GM19452 (cell line): ENCODE data around the gene PCDHGB5.
A peak's percentile ranks its signal among the peaks of the same experiment; 100 is the strongest.
"Not testable (repeated sequence)": the region's sequence is repeated elsewhere in the genome, so short reads cannot be mapped to it uniquely, and the experiment has no call there.

ENCODE experiments used
- ATAC-seq: cut with Tn5 transposase; IDR thresholded peaks from one replicate; pipeline ENCODE4 v1.9.1; 2021; ENCODE audit not compliant: unreplicated experiment

The PCDHGB5 gene

DNA sequence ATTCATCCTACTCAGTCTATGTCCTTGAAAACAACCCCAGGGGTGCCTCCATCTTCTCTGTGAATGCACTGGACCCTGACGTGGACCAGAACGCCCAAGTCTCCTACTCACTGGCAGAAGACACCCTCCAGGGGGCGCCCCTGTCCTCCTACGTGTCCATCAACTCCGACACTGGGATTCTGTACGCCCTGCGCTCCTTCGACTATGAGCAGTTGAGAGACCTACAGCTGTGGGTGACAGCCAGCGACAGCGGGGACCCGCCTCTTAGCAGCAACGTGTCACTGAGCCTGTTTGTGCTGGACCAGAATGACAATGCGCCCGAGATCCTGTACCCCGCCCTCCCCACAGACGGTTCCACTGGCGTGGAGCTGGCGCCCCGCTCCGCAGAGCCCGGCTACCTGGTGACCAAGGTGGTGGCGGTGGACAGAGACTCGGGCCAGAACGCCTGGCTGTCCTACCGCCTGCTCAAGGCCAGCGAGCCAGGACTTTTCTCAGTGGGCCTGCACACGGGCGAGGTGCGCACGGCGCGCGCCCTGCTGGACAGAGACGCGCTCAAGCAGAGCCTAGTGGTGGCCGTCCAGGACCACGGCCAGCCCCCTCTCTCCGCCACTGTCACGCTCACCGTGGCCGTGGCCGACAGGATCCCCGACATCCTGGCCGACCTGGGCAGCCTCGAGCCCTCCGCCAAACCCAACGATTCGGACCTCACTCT lies 22.1 kb upstream of the PCDHGB5 start:
- ATAC-seq: not testable (repeated sequence)

DNA sequence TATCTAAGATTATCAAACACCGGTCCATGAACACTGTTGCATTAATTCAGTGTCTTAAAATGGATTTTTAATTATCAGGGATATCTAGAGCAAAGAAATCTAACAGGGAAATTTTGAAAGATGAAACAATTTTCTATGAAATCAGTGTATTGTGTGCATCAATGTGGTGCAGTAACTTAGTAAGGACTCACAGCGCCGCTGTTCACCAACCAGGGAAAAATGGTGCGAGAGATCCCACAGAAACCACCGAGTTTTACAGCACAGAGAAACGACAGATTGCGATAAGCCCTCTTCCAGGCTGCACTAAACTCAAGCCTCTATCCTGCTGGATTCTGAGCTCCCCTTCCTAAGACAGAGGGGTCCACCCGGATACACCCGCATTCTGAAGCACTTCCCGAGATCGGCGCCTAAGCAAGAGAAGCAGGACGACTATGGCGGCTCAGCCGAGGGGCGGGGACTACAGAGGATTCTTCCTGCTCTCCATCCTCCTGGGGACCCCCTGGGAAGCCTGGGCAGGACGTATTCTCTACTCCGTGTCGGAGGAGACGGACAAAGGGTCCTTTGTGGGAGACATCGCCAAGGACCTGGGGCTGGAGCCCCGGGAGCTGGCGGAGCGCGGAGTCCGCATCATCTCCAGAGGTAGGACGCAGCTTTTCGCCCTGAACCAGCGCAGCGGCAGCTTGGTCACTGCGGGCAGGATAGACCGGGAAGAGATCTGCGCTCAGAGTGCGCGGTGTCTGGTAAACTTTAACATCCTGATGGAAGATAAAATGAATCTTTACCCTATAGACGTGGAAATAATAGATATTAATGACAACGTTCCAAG lies 15.1 kb upstream of the PCDHGB5 start, which contains the start of gene PCDHGA7:
Gene PCDHGA7 (plus strand): TSS at position 274 of the 826 bp plus-strand sequence. CDS start 158 bp downstream, at position 432.
- ATAC-seq: no peak

DNA sequence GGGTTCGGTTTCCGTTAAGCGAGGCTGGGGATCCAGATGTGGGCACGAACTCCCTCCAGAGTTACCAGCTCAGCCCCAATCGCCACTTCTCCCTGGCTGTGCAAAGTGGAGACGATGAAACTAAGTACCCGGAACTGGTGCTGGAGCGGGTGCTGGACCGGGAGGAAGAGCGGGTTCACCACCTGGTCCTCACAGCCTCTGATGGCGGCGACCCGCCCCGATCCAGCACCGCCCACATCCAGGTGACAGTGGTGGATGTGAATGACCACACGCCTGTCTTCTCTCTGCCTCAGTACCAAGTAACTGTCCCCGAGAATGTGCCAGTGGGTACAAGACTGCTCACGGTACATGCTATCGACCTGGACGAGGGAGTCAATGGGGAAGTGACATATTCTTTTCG lies 14.4 kb upstream of the PCDHGB5 start:
- no peak for ATAC-seq

DNA sequence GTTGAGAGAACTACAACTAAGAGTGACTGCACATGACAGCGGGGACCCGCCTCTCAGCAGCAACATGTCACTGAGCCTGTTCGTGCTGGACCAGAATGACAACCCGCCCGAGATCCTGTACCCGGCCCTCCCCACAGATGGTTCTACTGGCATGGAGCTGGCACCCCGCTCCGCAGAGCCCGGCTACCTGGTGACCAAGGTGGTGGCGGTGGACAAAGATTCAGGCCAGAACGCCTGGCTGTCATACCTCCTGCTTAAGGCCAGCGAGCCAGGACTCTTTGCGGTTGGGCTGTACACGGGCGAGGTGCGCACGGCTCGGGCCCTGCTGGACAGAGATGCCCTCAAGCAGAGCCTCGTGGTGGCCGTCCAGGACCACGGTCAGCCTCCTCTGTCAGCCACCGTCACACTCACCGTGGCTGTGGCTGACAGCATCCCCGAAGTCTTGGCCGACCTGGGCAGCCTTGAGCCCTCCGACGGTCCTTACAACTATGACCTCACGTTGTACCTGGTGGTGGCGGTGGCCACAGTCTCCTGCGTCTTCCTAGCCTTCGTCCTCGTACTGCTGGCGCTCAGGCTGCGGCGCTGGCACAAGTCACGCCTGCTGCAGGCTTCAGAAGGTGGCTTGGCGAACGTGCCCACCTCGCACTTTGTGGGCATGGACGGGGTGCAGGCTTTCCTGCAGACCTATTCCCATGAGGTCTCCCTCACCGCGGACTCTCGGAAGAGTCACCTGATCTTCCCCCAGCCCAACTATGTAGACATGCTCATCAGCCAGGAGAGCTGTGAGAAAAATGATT lies 13.1 kb upstream of the PCDHGB5 start:
- ATAC-seq: no peak

DNA sequence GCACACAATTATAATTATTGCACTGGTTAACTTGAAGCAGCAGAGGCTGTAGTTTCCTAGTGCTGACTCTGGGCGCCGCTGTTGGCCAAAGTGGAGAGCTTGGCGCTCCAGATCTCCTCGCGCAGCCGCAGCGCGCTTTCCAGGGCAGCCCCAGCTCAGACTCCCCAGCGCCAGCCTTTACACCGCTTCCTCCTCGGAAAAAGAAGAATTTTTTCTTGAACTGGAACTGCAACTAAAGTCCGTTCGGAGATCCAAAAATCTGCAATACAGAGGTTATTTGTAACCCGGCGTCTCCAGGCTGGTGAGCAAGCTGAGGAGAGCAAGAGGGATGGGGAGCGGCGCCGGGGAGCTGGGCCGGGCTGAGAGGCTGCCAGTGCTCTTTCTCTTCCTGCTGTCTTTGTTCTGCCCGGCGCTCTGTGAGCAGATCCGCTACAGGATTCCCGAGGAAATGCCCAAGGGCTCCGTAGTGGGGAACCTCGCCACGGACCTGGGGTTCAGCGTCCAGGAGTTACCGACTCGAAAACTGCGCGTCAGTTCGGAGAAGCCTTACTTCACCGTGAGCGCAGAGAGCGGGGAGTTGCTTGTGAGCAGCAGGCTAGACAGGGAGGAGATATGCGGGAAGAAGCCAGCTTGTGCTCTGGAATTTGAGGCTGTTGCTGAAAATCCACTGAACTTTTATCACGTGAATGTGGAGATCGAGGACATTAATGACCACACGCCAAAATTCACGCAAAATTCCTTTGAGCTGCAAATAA lies 10.0 kb upstream of the PCDHGB5 start, which contains the start of gene PCDHGB4:
Gene PCDHGB4 (plus strand): TSS at position 142 of the 755 bp plus-strand sequence. CDS start 187 bp downstream, at position 329.
- ATAC-seq: not testable (repeated sequence)

DNA sequence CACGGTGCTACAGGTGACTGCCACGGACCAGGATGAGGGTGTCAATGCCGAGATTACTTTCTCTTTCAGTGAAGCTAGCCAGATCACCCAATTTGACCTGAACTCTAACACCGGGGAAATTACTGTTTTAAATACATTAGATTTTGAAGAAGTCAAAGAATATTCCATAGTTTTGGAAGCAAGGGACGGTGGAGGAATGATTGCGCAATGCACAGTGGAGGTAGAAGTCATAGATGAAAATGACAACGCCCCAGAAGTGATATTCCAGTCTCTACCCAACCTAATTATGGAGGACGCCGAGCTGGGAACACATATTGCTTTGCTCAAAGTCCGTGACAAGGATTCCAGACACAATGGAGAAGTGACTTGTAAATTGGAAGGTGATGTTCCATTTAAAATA lies 9.1 kb upstream of the PCDHGB5 start:
- no peak for ATAC-seq

DNA sequence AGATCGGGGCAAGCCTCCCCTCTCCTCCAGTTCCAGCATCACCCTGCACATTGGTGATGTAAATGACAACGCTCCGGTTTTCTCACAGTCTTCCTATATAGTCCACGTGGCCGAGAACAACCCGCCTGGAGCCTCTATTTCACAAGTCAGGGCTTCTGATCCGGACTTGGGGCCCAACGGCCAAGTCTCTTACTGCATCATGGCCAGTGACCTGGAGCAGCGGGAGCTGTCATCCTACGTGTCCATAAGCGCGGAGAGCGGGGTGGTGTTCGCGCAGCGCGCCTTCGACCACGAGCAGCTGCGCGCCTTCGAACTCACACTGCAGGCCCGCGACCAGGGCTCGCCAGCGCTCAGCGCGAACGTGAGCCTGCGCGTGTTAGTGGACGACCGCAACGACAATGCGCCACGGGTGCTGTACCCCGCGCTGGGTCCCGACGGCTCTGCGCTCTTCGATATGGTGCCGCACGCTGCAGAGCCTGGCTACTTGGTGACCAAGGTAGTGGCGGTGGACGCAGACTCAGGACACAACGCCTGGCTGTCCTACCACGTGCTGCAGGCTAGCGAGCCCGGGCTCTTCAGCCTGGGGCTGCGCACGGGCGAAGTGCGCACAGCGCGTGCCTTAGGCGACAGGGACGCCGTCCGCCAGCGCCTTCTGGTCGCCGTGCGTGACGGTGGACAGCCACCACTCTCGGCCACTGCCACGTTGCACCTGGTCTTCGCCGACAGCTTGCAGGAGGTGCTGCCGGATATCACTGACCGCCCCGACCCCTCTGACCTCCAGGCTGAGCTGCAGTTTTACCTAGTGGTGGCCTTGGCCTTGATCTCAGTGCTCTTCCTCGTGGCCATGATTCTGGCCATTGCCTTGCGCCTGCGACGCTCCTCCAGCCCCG lies 8.3 kb upstream of the PCDHGB5 start:
- no peak for ATAC-seq

DNA sequence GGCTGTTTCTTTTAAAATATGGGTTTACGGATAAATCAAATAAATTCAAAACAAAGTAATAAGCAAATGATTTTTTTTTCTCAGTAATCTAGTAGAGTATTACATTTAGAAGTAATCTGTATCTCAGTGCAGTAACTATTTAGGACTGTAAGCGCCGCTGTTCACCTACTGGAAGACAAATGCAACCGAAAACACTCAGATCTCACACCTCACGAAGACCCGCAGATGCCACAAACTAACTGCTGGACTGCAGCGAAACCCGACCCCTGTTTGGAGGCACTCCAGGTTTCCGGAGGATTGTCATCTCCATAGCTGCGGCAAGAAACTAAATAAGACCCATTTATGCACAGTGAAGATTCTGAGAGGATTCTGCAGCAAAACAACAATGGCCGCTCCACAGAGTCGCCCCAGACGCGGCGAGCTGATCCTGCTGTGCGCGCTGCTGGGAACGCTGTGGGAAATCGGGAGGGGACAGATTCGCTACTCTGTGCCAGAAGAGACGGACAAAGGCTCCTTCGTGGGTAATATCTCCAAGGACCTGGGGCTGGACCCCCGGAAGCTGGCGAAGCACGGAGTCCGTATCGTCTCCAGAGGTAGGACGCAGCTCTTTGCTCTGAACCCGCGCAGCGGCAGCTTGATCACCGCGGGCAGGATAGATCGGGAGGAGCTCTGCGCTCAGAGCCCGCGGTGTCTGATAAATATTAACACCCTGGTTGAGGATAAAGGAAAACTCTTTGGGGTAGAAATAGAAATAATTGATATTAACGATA lies 5.1 kb upstream of the PCDHGB5 start, which contains the start of gene PCDHGA8:
Gene PCDHGA8 (plus strand): TSS at position 205 of the 770 bp plus-strand sequence. CDS start 181 bp downstream, at position 386.
- ATAC-seq: no peak

DNA sequence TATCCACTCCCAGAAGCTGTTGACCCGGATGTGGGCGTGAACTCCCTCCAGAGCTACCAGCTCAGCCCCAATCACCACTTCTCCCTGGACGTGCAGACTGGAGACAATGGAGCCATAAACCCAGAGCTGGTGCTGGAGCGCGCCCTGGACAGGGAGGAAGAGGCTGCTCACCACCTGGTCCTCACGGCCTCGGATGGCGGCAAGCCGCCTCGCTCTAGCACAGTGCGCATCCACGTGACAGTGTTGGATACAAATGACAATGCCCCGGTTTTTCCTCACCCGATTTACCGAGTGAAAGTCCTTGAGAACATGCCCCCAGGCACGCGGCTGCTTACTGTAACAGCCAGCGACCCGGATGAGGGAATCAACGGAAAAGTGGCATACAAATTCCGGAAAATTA lies 4.5 kb upstream of the PCDHGB5 start:
- no peak for ATAC-seq

DNA sequence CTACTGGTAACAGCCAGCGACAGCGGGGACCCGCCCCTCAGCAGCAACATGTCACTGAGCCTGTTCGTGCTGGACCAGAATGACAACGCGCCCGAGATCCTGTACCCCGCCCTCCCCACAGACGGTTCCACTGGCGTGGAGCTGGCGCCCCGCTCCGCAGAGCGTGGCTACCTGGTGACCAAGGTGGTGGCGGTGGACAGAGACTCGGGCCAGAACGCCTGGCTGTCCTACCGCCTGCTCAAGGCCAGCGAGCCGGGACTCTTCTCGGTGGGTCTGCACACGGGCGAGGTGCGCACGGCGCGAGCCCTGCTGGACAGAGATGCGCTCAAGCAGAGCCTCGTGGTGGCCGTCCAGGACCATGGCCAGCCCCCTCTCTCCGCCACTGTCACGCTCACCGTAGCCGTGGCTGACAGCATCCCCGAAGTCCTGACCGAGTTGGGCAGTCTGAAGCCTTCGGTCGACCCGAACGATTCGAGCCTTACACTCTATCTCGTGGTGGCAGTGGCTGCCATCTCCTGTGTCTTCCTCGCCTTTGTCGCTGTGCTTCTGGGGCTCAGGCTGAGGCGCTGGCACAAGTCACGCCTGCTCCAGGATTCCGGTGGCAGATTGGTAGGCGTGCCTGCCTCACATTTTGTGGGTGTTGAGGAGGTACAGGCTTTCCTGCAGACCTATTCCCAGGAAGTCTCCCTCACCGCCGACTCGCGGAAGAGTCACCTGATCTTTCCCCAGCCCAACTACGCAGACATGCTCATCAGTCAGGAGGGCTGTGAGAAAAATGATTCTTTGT lies 3.2 kb upstream of the PCDHGB5 start:
- ATAC-seq: not testable (repeated sequence)

DNA sequence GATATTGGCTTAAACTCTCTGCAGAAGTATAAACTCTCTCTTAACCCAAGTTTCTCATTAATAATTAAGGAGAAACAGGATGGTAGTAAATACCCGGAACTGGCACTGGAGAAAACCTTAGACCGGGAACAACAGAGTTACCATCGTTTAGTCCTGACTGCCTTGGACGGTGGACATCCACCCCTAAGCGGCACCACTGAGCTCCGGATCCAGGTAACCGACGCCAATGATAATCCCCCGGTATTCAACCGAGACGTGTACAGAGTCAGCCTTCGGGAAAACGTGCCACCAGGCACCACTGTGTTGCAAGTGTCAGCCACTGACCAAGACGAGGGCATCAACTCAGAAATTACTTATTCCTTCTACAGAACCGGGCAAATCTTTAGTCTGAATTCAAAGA lies 861 bp downstream of the PCDHGB5 start:
- ATAC-seq: no peak

DNA sequence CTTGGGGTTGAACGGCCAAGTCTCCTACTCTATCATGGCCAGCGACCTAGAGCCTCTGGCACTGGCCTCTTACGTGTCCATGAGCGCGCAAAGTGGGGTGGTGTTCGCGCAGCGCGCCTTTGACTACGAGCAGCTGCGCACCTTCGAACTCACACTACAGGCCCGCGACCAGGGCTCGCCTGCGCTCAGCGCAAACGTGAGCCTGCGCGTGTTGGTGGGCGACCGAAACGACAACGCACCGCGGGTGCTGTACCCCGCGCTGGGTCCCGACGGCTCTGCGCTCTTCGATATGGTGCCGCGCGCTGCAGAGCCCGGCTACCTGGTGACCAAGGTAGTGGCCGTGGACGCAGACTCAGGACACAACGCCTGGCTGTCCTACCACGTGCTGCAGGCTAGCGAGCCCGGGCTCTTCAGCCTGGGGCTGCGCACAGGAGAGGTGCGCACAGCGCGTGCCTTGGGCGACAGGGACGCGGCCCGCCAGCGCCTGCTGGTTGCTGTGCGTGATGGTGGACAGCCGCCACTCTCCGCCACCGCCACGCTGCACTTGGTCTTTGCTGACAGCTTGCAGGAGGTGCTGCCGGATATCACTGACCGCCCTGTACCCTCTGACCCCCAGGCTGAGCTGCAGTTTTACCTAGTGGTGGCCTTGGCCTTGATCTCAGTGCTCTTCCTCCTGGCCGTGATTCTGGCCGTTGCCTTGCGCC lies 2.0 kb downstream of the PCDHGB5 start:
- ATAC-seq: no peak

DNA sequence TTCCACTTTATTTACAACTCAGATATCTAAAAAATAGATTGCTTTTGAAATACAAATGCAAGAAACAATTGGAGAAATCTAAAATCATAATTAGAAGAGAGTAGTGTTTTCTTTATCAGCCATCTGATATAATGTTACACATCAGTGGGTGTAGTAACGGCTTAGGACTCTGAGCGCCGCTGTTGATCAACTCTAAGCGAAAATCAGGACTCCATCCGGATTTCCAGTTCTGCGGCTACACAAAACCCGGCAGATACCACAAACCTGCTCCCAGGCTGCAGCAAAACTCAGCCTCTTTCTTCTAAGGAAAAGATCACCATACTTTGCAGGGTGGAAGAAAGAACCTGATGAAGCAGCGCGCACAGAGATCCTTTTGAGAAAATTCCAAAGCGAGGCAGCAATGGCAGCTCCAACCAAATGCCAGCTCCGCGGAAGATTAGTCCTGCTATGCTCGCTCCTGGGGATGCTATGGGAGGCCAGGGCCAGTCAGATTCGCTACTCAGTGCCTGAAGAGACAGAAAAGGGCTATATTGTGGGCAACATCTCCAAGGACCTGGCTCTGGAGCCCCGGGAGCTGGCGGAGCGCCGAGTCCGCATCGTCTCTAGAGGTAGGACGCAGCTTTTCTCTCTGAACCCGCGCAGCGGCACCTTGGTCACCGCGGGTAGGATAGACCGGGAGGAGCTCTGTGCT lies 5.0 kb downstream of the PCDHGB5 start, which contains the start of gene PCDHGA9:
Gene PCDHGA9 (plus strand): TSS at position 226 of the 691 bp plus-strand sequence. CDS start 175 bp downstream, at position 401.
- no peak for ATAC-seq

DNA sequence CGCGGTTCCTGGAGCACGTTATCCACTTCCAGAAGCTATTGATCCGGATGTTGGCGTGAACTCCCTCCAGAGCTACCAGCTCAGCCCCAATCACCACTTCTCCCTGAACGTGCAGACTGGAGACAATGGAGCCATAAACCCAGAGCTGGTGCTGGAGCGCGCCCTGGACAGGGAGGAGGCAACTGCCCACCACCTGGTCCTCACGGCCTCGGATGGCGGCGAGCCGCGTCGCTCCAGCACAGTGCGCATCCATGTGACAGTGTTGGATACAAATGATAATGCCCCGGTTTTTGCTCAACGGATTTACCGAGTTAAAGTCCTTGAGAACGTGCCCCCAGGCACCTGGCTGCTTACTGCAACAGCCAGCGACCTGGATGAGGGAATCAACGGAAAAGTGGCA lies 5.6 kb downstream of the PCDHGB5 start:
- no peak for ATAC-seq

DNA sequence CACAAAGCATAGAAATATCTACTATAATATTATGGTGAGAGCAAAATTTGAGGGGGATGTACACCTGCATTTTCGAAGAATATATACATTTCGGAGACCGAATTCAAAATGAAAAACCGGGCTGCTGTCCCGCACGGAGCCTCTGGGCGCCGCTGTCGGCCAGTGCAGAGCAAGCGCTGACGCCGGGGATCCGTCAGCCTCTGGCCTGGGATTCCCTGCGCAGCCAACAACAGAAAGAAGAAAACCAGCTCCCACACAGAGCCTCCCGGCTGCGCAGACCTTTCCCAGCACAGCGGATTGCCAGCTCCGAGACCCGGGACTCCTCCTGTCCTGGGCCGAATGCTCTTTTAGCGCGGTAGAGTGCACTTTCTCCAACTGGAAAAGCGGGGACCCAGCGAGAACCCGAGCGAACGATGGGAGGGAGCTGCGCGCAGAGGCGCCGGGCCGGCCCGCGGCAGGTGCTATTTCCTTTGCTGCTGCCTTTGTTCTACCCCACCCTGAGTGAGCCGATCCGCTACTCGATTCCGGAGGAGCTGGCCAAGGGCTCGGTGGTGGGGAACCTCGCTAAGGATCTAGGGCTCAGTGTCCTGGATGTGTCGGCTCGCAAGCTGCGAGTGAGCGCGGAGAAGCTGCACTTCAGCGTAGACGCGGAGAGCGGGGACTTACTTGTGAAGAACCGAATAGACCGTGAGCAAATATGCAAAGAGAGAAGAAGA lies 10.2 kb downstream of the PCDHGB5 start, which contains the start of gene PCDHGB6:
Gene PCDHGB6 (plus strand): TSS at position 232 of the 716 bp plus-strand sequence. CDS start 182 bp downstream, at position 414.
- peak; percentile 86 for ATAC-seq
